Neuronal stem cell (in vitro differentiated cells): ENCODE data around the gene CACNA2D4.
A peak's percentile ranks its signal among the peaks of the same experiment; 100 is the strongest.

ENCODE experiments used
- DNase-seq: peaks from one replicate; pipeline ENCODE4 v3.0.0-alpha.2; 2013; ENCODE audit warnings: low spot score
- H2AFZ ChIP-seq: one replicate; pipeline ENCODE4 v1.6.1; 2013; ENCODE audit warnings: mild to moderate bottlenecking, low read length, inconsistent platforms
- H2AK5ac ChIP-seq: 2 replicates; pipeline ENCODE4 v1.6.1; 2013; ENCODE audit warnings: low read depth, mild to moderate bottlenecking, inconsistent platforms, low read length, moderate library complexity, mixed read lengths
- H2BK120ac ChIP-seq: 2 replicates; pipeline ENCODE4 v1.6.1; 2013; ENCODE audit warnings: low read depth, mild to moderate bottlenecking, inconsistent platforms, low read length, moderate library complexity, mixed read lengths
- H2BK12ac ChIP-seq: one replicate; pipeline ENCODE4 v1.6.1; 2013; ENCODE audit warnings: low read length, inconsistent platforms
- H2BK15ac ChIP-seq: 2 replicates; pipeline ENCODE4 v1.6.1; 2013; ENCODE audit warnings: mild to moderate bottlenecking, low read length, inconsistent platforms, mixed read lengths
- H2BK5ac ChIP-seq: one replicate; pipeline ENCODE4 v1.6.1; 2013; ENCODE audit warnings: inconsistent platforms, mild to moderate bottlenecking, low read length, moderate library complexity
- H3K14ac ChIP-seq: one replicate; pipeline ENCODE4 v1.6.1; 2013; ENCODE audit warnings: low read length, inconsistent platforms
- H3K18ac ChIP-seq: 2 replicates; pipeline ENCODE4 v1.6.1; 2013; ENCODE audit warnings: low read length, inconsistent platforms
- H3K23ac ChIP-seq: 2 replicates; pipeline ENCODE4 v1.6.1; 2013; ENCODE audit warnings: low read depth, mild to moderate bottlenecking, mixed read lengths, low read length, inconsistent platforms; ENCODE audit not compliant: poor library complexity
- H3K27ac ChIP-seq: replicated peaks from 3 replicates; pipeline ENCODE4 v1.5.1; 2013; ENCODE audit warnings: low read length, inconsistent platforms
- H3K27me3 ChIP-seq, 3 experiments: 2 replicates each; pipeline ENCODE4 v1.6.1; 2013; ENCODE audit warnings: low read length in 3 of 3, mild to moderate bottlenecking in 2 of 3, inconsistent platforms in 1 of 3, low read depth in 1 of 3, mixed read lengths in 1 of 3, moderate library complexity in 1 of 3; ENCODE audit not compliant: control insufficient read depth in 3 of 3, insufficient read depth in 3 of 3
- H3K36me3 ChIP-seq, 2 donors: replicated peaks in 1 of 2; 2 replicates each; pipeline ENCODE4 v1.6.1; 2013; ENCODE audit warnings: low read length in 2 of 2; ENCODE audit not compliant: control insufficient read depth in 2 of 2, insufficient read depth in 2 of 2
- H3K4ac ChIP-seq: 2 replicates; pipeline ENCODE4 v1.6.1; 2013; ENCODE audit warnings: inconsistent platforms, mild to moderate bottlenecking, low read length, moderate library complexity
- H3K4me1 ChIP-seq, 2 donors: 1 replicate in 1 of 2; 2 replicates in 1 of 2; pipeline ENCODE4 v1.6.1; 2013; ENCODE audit warnings: low read length in 2 of 2, low read depth in 1 of 2; ENCODE audit not compliant: control insufficient read depth in 2 of 2, insufficient read depth in 1 of 2
- H3K4me2 ChIP-seq: one replicate; pipeline ENCODE4 v1.6.1; 2013; ENCODE audit warnings: mild to moderate bottlenecking, low read length, inconsistent platforms; ENCODE audit not compliant: insufficient read depth, poor library complexity, severe bottlenecking
- H3K4me3 ChIP-seq, 2 donors: 2 replicates each; pipeline ENCODE4 v1.5.1; 2013; ENCODE audit warnings: low read length in 2 of 2, mild to moderate bottlenecking in 2 of 2, inconsistent platforms in 1 of 2, moderate library complexity in 1 of 2
- H3K79me1 ChIP-seq: one replicate; pipeline ENCODE4 v1.6.1; 2013; ENCODE audit warnings: low read depth, mild to moderate bottlenecking, inconsistent platforms, low read length, moderate library complexity
- H3K9ac ChIP-seq: one replicate; pipeline ENCODE4 v1.6.1; 2013; ENCODE audit warnings: mild to moderate bottlenecking, low read depth, low read length, inconsistent platforms; ENCODE audit not compliant: poor library complexity
- H3K9me3 ChIP-seq, 2 donors: replicated peaks in 1 of 2; 2 replicates each; pipeline versions ENCODE3 to v1.6.1; 2013; ENCODE audit warnings: low read length in 2 of 2, mild to moderate bottlenecking in 2 of 2, inconsistent platforms in 1 of 2, low read depth in 1 of 2, mixed read lengths in 1 of 2, moderate library complexity in 1 of 2; ENCODE audit not compliant: control insufficient read depth in 2 of 2, insufficient read depth in 1 of 2
- H4K8ac ChIP-seq: one replicate; pipeline ENCODE4 v1.6.1; 2013; ENCODE audit warnings: low read depth, mild to moderate bottlenecking, inconsistent platforms, low read length, moderate library complexity
- H4K91ac ChIP-seq: one replicate; pipeline ENCODE4 v1.6.1; 2013; ENCODE audit warnings: low read length, low read depth, mild to moderate bottlenecking, inconsistent platforms; ENCODE audit not compliant: poor library complexity
- WGBS, 2 donors: extraction: QIAGEN DNeasy Blood & Tissue Kit; methylation state at CpG; one replicate each; pipeline ENCODE4 v1.1.7; 2013; ENCODE audit warnings: missing lambda C conversion rate in 2 of 2, mixed read lengths in 1 of 2; ENCODE audit not compliant: insufficient read length in 2 of 2, insufficient replicate concordance in 1 of 2; ENCODE audit errors: extremely low coverage in 2 of 2; 5-methylcytosine and 5-hydroxymethylcytosine counted together

CACNA2D4 gene

DNA sequence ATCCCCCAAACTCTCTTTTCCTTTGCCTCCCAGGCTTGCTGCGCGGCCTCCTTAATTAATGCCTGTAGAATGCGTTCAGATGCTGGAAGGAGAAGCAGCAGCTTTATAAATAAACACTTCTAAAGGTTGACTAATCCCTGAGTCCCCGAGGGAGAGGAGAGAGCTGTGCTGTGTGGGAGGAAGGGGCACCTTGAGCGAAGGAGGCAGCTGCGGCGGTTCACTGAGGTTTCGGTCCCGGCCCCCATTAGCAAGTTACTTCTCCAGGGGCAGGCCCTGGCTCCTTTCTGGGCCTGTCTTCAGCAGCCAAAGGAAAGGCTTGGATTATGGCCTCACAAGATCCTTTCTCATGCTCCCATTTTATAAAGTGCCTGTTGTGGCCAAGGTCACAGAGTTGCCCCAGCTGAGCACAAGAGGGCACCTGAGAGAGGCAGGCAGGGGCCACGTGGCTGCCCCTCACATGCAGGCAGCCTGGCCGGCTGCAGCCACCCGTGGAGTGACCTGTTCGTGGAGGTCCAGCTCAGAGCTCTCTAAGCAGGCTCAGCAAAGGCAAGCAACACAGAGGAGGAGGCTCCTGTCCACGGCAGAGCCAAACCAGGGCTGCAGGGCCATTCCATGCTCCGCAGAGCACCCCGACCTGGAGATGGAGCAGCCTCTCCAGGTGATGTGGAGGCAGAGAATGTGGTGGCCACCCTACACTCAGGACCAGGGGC is 15.0 kb upstream of the CACNA2D4 start:
- H3K36me3 ChIP-seq: peaks cover 0 to 16% of the 10 kb centered on the region in 2 donors
- DNase-seq: no peak
- no peak overlapping the region for H3K4me2 ChIP-seq
- peaks cover 0 to 5% of the 10 kb centered on the region in 2 donors for H3K9me3 ChIP-seq
- peak overlapping the region; percentile 24 for H4K91ac ChIP-seq
- H2AK5ac ChIP-seq: no peak overlapping the region
- H3K14ac ChIP-seq: no peak overlapping the region
- no peak overlapping the region for H2BK5ac ChIP-seq
- no peaks in the 10 kb centered on the region for H3K27me3 ChIP-seq
- H3K18ac ChIP-seq: peak overlapping the region; percentile 54
- H3K23ac ChIP-seq: no peak overlapping the region
- no peak overlapping the region for H3K4ac ChIP-seq
- no peak overlapping the region for H3K9ac ChIP-seq
- no CpG with 5 or more reads among the region's 16 CpGs for WGBS, 2 donors
- H2BK15ac ChIP-seq: no peak overlapping the region
- peaks cover 0 to 12% of the 10 kb centered on the region in 2 donors for H3K4me1 ChIP-seq
- no peaks in the 10 kb centered on the region for H3K79me1 ChIP-seq
- no peak overlapping the region for H4K8ac ChIP-seq
- peak overlapping the region; percentile 4 for H2AFZ ChIP-seq
- no peak overlapping the region for H2BK12ac ChIP-seq
- H3K4me3 ChIP-seq: no peak overlapping the region
- H2BK120ac ChIP-seq: no peak overlapping the region
- H3K27ac ChIP-seq: peak overlapping the region; percentile 1

DNA sequence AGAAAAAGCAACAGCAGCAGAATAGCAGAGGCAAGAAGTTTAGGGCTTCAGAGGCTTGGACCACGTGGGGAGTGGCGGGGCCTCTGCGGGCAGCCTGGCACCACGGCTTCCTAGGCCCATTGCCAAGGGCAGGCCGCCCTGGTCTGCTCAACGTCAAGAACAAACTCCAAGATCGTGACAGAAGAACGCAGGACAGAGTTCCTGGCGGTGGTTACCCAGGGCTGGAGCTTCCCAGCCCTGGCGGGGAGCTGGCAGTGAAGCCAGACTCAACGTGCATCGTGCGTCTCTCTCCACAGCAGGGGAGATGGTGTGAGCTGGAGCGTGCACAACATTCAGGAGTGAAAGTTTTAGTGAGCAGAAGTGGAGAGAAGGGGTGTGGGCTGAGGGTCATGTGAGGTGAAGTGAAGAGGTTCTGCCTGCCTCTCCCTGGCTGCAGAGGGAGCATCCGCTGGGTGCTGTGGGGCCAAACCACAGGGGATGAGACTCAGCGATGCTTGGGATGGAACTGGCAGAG is 13.9 kb upstream of the CACNA2D4 start:
- no CpG with 5 or more reads among the region's 16 CpGs for WGBS, 2 donors

DNA sequence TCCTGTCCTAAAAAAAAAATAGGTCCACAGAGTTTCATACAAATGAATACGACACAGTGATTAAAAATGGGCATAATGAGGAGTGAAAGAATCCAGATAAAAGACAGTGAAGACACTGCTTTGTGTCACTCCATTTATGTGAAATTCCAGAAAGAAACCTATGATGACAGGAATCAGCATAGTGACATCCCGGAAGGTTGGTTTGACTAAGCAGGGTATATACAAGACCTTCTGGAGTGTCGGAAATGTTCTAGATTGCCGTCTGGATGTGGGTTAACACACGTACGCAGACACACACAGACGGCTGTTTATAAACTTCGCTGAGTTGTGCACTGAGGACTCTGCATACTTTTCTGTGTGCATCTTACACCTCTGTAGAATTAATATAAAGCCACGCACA is 13.2 kb upstream of the CACNA2D4 start:
- no peak for DNase-seq
- peaks cover 0 to 5% of the 10 kb centered on the region in 2 donors for H3K9me3 ChIP-seq
- no peak overlapping the region for H2BK15ac ChIP-seq
- no peaks in the 10 kb centered on the region for H3K36me3 ChIP-seq
- no peak overlapping the region for H3K9ac ChIP-seq
- H3K4me1 ChIP-seq: peaks cover 0 to 15% of the 10 kb centered on the region in 2 donors
- H2BK5ac ChIP-seq: no peak overlapping the region
- H4K91ac ChIP-seq: no peak overlapping the region
- no peaks in the 10 kb centered on the region for H3K79me1 ChIP-seq
- no CpG with 5 or more reads among the region's 9 CpGs for WGBS, 2 donors
- H3K27me3 ChIP-seq: peaks cover 0 to 12% (median 0%) of the 10 kb centered on the region in 3 experiments
- H2AK5ac ChIP-seq: no peak overlapping the region
- no peak overlapping the region for H3K14ac ChIP-seq
- no peak overlapping the region for H3K4me2 ChIP-seq
- no peak overlapping the region for H3K4me3 ChIP-seq
- H3K4ac ChIP-seq: no peak overlapping the region
- H4K8ac ChIP-seq: no peak overlapping the region
- no peak overlapping the region for H3K18ac ChIP-seq
- H2BK120ac ChIP-seq: no peak overlapping the region
- no peak overlapping the region for H3K27ac ChIP-seq
- H2AFZ ChIP-seq: no peak overlapping the region
- H3K23ac ChIP-seq: no peak overlapping the region
- H2BK12ac ChIP-seq: no peak overlapping the region

More for the DNA sequence above, 13.9 kb upstream of the CACNA2D4 start:
- Histone ChIP-seq H3K9me3 (peaks cover 0 to 5% of the 10 kb centered on the region in 2 donors), H3K27ac (no peak overlapping the region), H2BK15ac (peak overlapping the region; percentile 46), H2BK5ac (peak overlapping the region; percentile 47), H3K4ac (no peak overlapping the region), H3K14ac (no peak overlapping the region), H3K79me1 (no peaks in the 10 kb centered on the region), H3K23ac (no peak overlapping the region), H2BK120ac (no peak overlapping the region), H2AFZ (no peak overlapping the region), H3K4me3 (no peak overlapping the region), H2AK5ac (no peak overlapping the region), H4K8ac (no peak overlapping the region), H4K91ac (peak overlapping the region; percentile 65), H2BK12ac (no peak overlapping the region), H3K9ac (no peak overlapping the region), H3K18ac (peak overlapping the region; percentile 6), H3K4me2 (no peak overlapping the region), H3K4me1 (peaks cover 0 to 12% of the 10 kb centered on the region in 2 donors), H3K27me3 (peaks cover 0 to 8% (median 0%) of the 10 kb centered on the region in 3 experiments), H3K36me3 (peaks cover 0 to 4% of the 10 kb centered on the region in 2 donors)
- DNase-seq: no peak

DNA sequence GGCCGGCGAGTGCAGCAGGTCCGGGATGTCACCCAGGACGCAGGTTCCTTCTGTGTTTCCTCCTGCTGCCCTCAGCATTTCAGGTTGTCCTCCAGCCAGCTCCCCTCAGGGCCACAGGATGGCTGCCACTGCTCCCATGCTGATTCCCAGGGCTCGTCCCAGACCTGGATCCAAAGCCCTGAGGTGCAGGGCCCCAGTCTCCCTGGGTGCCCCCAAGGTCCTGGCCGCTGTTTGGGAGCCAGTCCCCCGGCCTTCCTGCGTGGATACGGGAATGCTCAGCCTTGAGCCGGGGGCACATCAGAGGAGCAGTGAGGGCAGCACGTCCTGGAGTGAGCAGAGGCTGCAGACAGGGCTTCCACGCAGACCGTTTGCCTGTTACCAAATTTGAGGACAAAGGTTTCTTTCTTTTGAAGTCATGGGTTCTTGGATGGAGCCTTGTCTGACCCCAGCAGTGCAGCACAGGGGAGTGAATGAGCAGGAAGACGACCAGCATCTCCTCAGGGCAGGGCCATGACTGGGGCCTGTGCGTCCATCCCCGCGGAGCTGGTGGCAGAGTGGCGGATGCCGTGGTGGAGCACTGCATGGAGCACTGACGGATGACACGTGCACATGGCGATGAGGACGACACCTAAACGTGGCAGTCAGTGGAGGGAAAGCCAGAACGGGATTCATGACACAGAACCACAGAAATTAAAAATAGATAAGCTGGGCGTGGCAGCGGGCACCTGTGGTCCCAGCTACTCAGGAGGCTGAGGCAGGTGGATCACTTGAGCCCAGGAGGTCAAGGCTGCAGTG is 12.5 kb upstream of the CACNA2D4 start:
- H2BK120ac ChIP-seq: peak overlapping the region; percentile 14
- no peak overlapping the region for H4K91ac ChIP-seq
- no peak overlapping the region for H3K14ac ChIP-seq
- H3K27me3 ChIP-seq: peaks cover 0 to 15% (median 0%) of the 10 kb centered on the region in 3 experiments
- no peak overlapping the region for H2AFZ ChIP-seq
- no peak for DNase-seq
- no peak overlapping the region for H3K4me2 ChIP-seq
- no peaks in the 10 kb centered on the region for H3K36me3 ChIP-seq
- H3K9me3 ChIP-seq: peaks cover 0 to 5% of the 10 kb centered on the region in 2 donors
- peak overlapping the region; percentile 52 for H2BK12ac ChIP-seq
- H3K4ac ChIP-seq: no peak overlapping the region
- H2BK15ac ChIP-seq: no peak overlapping the region
- peak overlapping the region; percentile 77 for H3K18ac ChIP-seq
- no CpG with 5 or more reads among the region's 27 CpGs for WGBS, 2 donors
- no peak overlapping the region for H3K4me3 ChIP-seq
- H3K9ac ChIP-seq: peak overlapping the region; percentile 24
- H3K79me1 ChIP-seq: no peaks in the 10 kb centered on the region
- peak overlapping the region; percentile 15 for H2AK5ac ChIP-seq
- H3K27ac ChIP-seq: no peak overlapping the region
- peaks cover 0 to 15% of the 10 kb centered on the region in 2 donors for H3K4me1 ChIP-seq
- no peak overlapping the region for H3K23ac ChIP-seq
- H2BK5ac ChIP-seq: peak overlapping the region; percentile 54
- no peak overlapping the region for H4K8ac ChIP-seq
